Ovary (tissue), 9 donors: Measurements from ENCODE around the gene MMP1. TPM values are rescaled to one million over a fixed set of nuclear protein-coding genes. Genes with fewer than 3 reads are reported as not detected.
"Not testable (repeated sequence)": the region's sequence is repeated elsewhere in the genome, so short reads cannot be mapped to it uniquely, and the experiment has no call there.

Source experiments
- DNase-seq, 5 donors: peaks; one replicate each; pipeline ENCODE4 v3.0.0-alpha.2; 2019 to 2020
- H3K27ac ChIP-seq, 2 donors: fragments of 200-600 bp; one replicate each; pipeline versions ENCODE4 v1.5.1 to v1.8.0; 2019 to 2022
- H3K27me3 ChIP-seq: fragments of 200-600 bp; one replicate; pipeline ENCODE4 v1.8.0; 2022
- H3K36me3 ChIP-seq: fragments of 200-600 bp; sonication (generic); one replicate; pipeline ENCODE4 v1.5.1; 2019
- H3K4me1 ChIP-seq: one replicate; pipeline ENCODE4 v1.8.1; 2013; ENCODE audit warnings: mild to moderate bottlenecking, moderate library complexity; ENCODE audit not compliant: insufficient read depth
- H3K4me3 ChIP-seq: fragments of 200-600 bp; sonication (generic); one replicate; pipeline ENCODE4 v1.5.1; 2017
- H3K9me3 ChIP-seq, 2 donors: fragments of 200-600 bp in 1 of 2; sonication (generic) in 1 of 2; one replicate each; pipeline versions ENCODE4 v1.5.1 to v1.8.1; 2013 to 2019; ENCODE audit warnings: mild to moderate bottlenecking in 1 of 2, moderate library complexity in 1 of 2
- EP300 ChIP-seq: sonication (generic); formaldehyde crosslinking; IDR thresholded peaks from one replicate; pipeline ENCODE4 v1.6.1; 2017; ENCODE audit warnings: antibody characterized with exemption
- POLR2A ChIP-seq: fragments of 450-650 bp; IDR thresholded peaks from one replicate; pipeline ENCODE4 v1.6.1; 2017; ENCODE audit warnings: antibody characterized with exemption, mild to moderate bottlenecking, moderate library complexity
- WGBS, 3 donors: extraction: QIAGEN DNeasy Blood & Tissue Kit in 1 of 3; methylation state at CpG; one replicate each; pipeline versions ENCODE4 v1.1.5 to v1.1.7; 2013 to 2017; 5-methylcytosine and 5-hydroxymethylcytosine counted together
- intact Hi-C, 4 donors: fragments of 100-400 bp; cut with DNase I; formaldehyde crosslinking; loops; one replicate each; pipeline versions ENCODE4 v1.11.0 to v1.15.1; 2022 to 2023
- polyA plus RNA-seq, 2 donors: library from polyadenylated mRNA; stranded (reverse); fragments of 200-250 nt in 1 of 2; fragments of 350-450 nt in 1 of 2; fragmentation: Illumina TruSeq in 1 of 2; extraction: RNeasy Lipid Tissue Mini Kit (QIAGEN cat#74804) in 1 of 2; gene quantifications; one replicate each; pipeline ENCODE4 v1.2.3, GENCODE V29; 2013 to 2014
- total RNA-seq, 7 donors: library from RNA; depleted of rRNA in 2 of 7; stranded (reverse); fragments of >200 nt in 2 of 7; fragmentation: NEBNext Ultra II Directional in 3 of 7; extraction: Animal tissue kit (Norgen Biotek cat#: 25700) in 3 of 7; gene quantifications; one replicate each; pipeline versions ENCODE4 v1.1.0 to v1.2.4, GENCODE V29; 2016 to 2023
- TF ChIP-seq, protein P1 (sequence below), 3 donors: fragments of 450-650 bp in 2 of 3; fragments of 200-600 bp in 1 of 3; IDR thresholded peaks; one replicate each; pipeline versions ENCODE4 v1.5.1 to v1.8.0; 2016 to 2022; ENCODE audit warnings: antibody characterized with exemption in 3 of 3, mild to moderate bottlenecking in 1 of 3
- donor health status: DM: no; HTN: no; CAD: no; lungs with moderate emphysema.
- donor health status: DM: no; HTN: no; CAD: no.
- donor health status: Bipolar disorder and iron deficiency.
- donor health status: DM: yes; HTN: yes; CAD: no.
- donor health status: DM: no; HTN: no; CAD: no.
- donor health status: DM: yes; HTN: yes; CAD: no.

MMP1 gene
- total and polyA plus RNA-seq, 9 donors: 0.18 to 0.25 TPM; not detected in 7

DNA sequence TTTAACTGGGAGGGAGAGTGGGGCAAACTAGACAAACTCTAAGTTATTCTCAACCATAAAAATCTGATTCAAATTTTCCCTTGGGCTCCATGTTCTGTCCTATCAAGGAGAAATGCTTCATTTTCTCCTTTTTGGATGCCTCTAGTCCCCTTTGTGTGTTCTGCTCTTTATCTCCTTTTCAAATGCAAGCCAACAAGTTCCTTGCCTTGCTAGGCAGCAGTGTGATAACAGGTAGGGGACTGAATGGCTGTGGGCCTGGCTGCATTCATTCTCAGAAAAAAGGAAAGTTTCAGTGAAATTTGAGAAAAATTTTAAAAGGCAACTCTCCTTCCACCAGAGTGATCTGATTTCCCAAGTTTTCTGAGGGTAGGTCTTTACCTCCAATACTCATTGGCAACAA is 46.3 kb downstream of the MMP1 start:
- H3K27me3 ChIP-seq: no peaks in the 10 kb centered on the region

DNA sequence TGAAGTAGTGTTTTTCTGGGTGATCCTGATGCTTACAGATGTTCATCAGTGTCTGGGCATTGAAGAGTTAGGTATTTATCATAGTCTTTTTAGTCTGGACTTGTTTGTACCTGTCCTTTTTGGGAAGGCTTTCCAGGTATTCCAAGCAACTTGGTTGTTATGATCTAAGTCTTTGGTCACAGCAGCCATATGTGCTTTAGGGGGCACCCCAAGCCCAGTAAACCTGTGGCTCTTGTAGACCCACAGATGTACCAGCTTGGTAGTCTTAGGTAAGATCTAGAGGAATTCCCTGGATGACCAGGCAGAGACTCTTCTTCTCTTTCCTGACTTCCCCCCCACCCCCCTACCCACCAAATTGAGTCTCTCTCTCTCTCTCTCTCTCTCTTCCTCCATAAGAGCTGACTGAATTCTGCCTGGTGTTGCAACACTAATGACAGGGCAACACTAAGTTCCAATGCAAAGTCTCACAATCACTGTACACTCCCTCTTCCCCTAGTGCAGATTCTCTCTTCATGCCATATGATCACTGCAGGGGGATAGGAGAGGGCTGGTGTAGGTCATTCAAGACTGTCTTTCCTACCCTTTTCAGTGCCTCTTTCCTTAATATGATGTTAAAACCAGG is 48.7 kb downstream of the MMP1 start:
- no peak overlapping the region for H3K4me3 ChIP-seq
- H3K27me3 ChIP-seq: no peaks in the 10 kb centered on the region
- DNase-seq: no peak
- intact Hi-C loops: no loop called here
- no peaks in the 10 kb centered on the region for H3K9me3 ChIP-seq
- no peak overlapping the region for H3K27ac ChIP-seq
- H3K36me3 ChIP-seq: no peaks in the 10 kb centered on the region
- H3K4me1 ChIP-seq: no peaks in the 10 kb centered on the region
- TF ChIP-seq, protein P1, sequence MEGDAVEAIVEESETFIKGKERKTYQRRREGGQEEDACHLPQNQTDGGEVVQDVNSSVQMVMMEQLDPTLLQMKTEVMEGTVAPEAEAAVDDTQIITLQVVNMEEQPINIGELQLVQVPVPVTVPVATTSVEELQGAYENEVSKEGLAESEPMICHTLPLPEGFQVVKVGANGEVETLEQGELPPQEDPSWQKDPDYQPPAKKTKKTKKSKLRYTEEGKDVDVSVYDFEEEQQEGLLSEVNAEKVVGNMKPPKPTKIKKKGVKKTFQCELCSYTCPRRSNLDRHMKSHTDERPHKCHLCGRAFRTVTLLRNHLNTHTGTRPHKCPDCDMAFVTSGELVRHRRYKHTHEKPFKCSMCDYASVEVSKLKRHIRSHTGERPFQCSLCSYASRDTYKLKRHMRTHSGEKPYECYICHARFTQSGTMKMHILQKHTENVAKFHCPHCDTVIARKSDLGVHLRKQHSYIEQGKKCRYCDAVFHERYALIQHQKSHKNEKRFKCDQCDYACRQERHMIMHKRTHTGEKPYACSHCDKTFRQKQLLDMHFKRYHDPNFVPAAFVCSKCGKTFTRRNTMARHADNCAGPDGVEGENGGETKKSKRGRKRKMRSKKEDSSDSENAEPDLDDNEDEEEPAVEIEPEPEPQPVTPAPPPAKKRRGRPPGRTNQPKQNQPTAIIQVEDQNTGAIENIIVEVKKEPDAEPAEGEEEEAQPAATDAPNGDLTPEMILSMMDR (IDR thresholded peaks at IDR 0.05): no peak
- TF ChIP-seq POLR2A (no peak), EP300 (no peak)

More for the DNA sequence above, 46.3 kb downstream of the MMP1 start:
- no peaks in the 10 kb centered on the region for H3K36me3 ChIP-seq
- TF ChIP-seq POLR2A (no peak), EP300 (no peak)
- TF ChIP-seq, protein P1 (IDR thresholded peaks at IDR 0.05): no peak
- no peak for DNase-seq
- H3K4me1 ChIP-seq: no peaks in the 10 kb centered on the region
- intact Hi-C loops: no loop called here
- H3K27ac ChIP-seq: no peak overlapping the region
- no peak overlapping the region for H3K4me3 ChIP-seq
- no peaks in the 10 kb centered on the region for H3K9me3 ChIP-seq

GRCh38 chr11:102746746-102747578 is 51.0 kb downstream of the MMP1 start:
- H3K9me3 ChIP-seq, H3K4me1 ChIP-seq, intact Hi-C loops, H3K36me3 ChIP-seq, H3K27ac ChIP-seq, H3K4me3 ChIP-seq, DNase-seq, H3K27me3 ChIP-seq: not testable (repeated sequence)
- 82 to 90% (median 85%) methylated on average over 29 to 32 of the region's 32 CpGs for WGBS, 3 donors

Other genes starting within 250 kb of the MMP1 start
- not detected for gene MMP20, start 172.8 kb downstream of the MMP1 start, total RNA-seq
- not detected for gene MMP20, start 172.8 kb downstream of the MMP1 start, polyA plus RNA-seq
- gene MMP27, start 92.4 kb downstream of the MMP1 start, total RNA-seq: not detected
- gene MMP27, start 92.4 kb downstream of the MMP1 start, polyA plus RNA-seq: under 1 TPM in 1 of 2 donors, not detected in 1; 0.12 TPM
- not detected for gene MMP8, start 73.2 kb downstream of the MMP1 start, total RNA-seq
- under 1 TPM in 1 of 2 donors, not detected in 1; 0.02 TPM for gene MMP8, start 73.2 kb downstream of the MMP1 start, polyA plus RNA-seq
- 1 to 10 TPM in 1 of 7 donors, not detected in 6; 1.1 TPM for gene MMP10, start 17.5 kb downstream of the MMP1 start, total RNA-seq
- gene MMP10, start 17.5 kb downstream of the MMP1 start, polyA plus RNA-seq: under 1 TPM in 1 of 2 donors, not detected in 1; 0.61 TPM
- gene MMP3, start 45.4 kb upstream of the MMP1 start, total RNA-seq: under 1 TPM in 1 of 7 donors, not detected in 6; 0.37 TPM
- under 1 TPM; 0.04 to 0.35 TPM for gene MMP3, start 45.4 kb upstream of the MMP1 start, polyA plus RNA-seq
- gene MMP12, start 76.8 kb upstream of the MMP1 start, total RNA-seq: not detected
- not detected for gene MMP12, start 76.8 kb upstream of the MMP1 start, polyA plus RNA-seq
- not detected for gene MMP13, start 157.6 kb upstream of the MMP1 start, total RNA-seq
- gene MMP13, start 157.6 kb upstream of the MMP1 start, polyA plus RNA-seq: not detected